ENCODE results near the gene NTRK3.

- TF ChIP-seq POLR2AphosphoS5 (IDR thresholded peaks at IDR 0.05) (no peak), CTCF (IDR thresholded peaks at IDR 0.05; ENCODE audit: poor library complexity, severe bottlenecking) (no peak), SMC3 (conservative IDR thresholded peaks at IDR 0.05; ENCODE audit: poor library complexity) (no peak)
Observed at GRCh38 chr15:88249220-88249619, 7.3 kb downstream of the NTRK3 start.

Measured in neural cell (in vitro differentiated cells).